HCT116 (cell line): ENCODE measurements around the gene UBL5. TPM values are rescaled to one million over a fixed set of nuclear protein-coding genes. Genes with fewer than 3 reads are reported as not detected.

Experiments used
- ATAC-seq: fragments of 200-7000 bp; cut with Tn5 transposase; 2 replicates; pipeline ENCODE4 v1.9.1; 2020; ENCODE audit warnings: mild to moderate bottlenecking, moderate library complexity
- BruUV-seq: library from RNA; stranded (reverse); fragments of 400-500 nt; replicated peaks from 2 replicates; lab custom pipeline; 2021; lab: Mats Ljungman, UMichigan
- CTCF ChIA-PET: fragments of 300-600 bp; sonication (Branson Sonifier 250); formaldehyde crosslinking; loops from one replicate; lab custom pipeline; 2021; ENCODE audit warnings: antibody characterized with exemption; lab: Charles Lee
- POLR2A ChIA-PET: fragments of 300-600, 350-600 bp; sonication (Branson Sonifier 250); formaldehyde crosslinking; loops from one replicate; lab custom pipeline; 2021; ENCODE audit warnings: antibody characterized with exemption; lab: Charles Lee
- RAD21 ChIA-PET, 2 experiments: fragments of 300-600 bp; sonication (Branson Sonifier 250); formaldehyde crosslinking; loops; one replicate each; lab custom pipeline; 2023; ENCODE audit warnings: low total read pairs in 2 of 2; ENCODE audit not compliant: uncharacterized antibody in 2 of 2, unreplicated experiment in 2 of 2, low non-redundant PET in 1 of 2; lab: Charles Lee
- DNase-seq: peaks from one replicate; pipeline ENCODE4 v3.0.0-alpha.2; 2010; ENCODE audit warnings: low read depth, low spot score
- H2AFZ ChIP-seq: fragments of 200-600 bp; shearing (Covaris generic), sonication (generic); 2 replicates; pipeline ENCODE4 v1.6.1; 2017; ENCODE audit warnings: low read depth, mixed run types, mixed read lengths, antibody characterized with exemption, low read length; ENCODE audit not compliant: poor library complexity, severe bottlenecking
- H3K27ac ChIP-seq: 2 replicates; pipeline ENCODE4 v1.5.1; 2012; ENCODE audit warnings: low read depth, low read length
- H3K27me3 ChIP-seq: fragments of 200-600 bp; sonication (generic); 2 replicates; pipeline ENCODE4 v1.6.1; 2016; ENCODE audit warnings: mixed run types, low read length, mixed read lengths; ENCODE audit not compliant: insufficient read depth
- H3K36me3 ChIP-seq, 2 experiments: fragments of 200-500 bp in 1 of 2; fragments of 200-600 bp in 1 of 2; sonication (Bioruptor generic) in 1 of 2; sonication (generic) in 1 of 2; 2 replicates each; pipeline versions ENCODE4 v1.5.1 to v1.6.1; 2014 to 2016; ENCODE audit warnings: low read length in 2 of 2, inconsistent platforms in 1 of 2, mixed read lengths in 1 of 2, mixed run types in 1 of 2; ENCODE audit not compliant: insufficient read depth in 2 of 2, control insufficient read depth in 1 of 2
- H3K4me1 ChIP-seq, 2 experiments: fragments of 200-600 bp in 1 of 2; sonication (generic) in 1 of 2; 2 replicates each; pipeline versions ENCODE4 v1.5.1 to v1.6.1; 2012 to 2017; ENCODE audit warnings: low read length in 2 of 2, inconsistent platforms in 1 of 2, mild to moderate bottlenecking in 1 of 2, mixed read lengths in 1 of 2, mixed run types in 1 of 2, moderate library complexity in 1 of 2; ENCODE audit not compliant: insufficient read depth in 2 of 2, control insufficient read depth in 1 of 2
- H3K4me2 ChIP-seq: fragments of 200-600 bp; sonication (generic); 2 replicates; pipeline ENCODE4 v1.6.1; 2017; ENCODE audit warnings: mixed run types, low read length, mixed read lengths
- H3K4me3 ChIP-seq, 2 experiments: fragments of 200-600 bp in 1 of 2; sonication (generic) in 1 of 2; replicated peaks in 1 of 2; 2 replicates each; pipeline ENCODE4 v1.5.1; 2011 to 2016; ENCODE audit warnings: low read length in 2 of 2, control low read depth in 1 of 2, low read depth in 1 of 2, mild to moderate bottlenecking in 1 of 2, mixed read lengths in 1 of 2, mixed run types in 1 of 2
- H3K79me2 ChIP-seq: fragments of 200-600 bp; sonication (generic); 2 replicates; pipeline ENCODE4 v1.6.1; 2017; ENCODE audit warnings: mild to moderate bottlenecking, mixed run types, low read length, moderate library complexity, mixed read lengths; ENCODE audit not compliant: insufficient read depth
- H3K9ac ChIP-seq: fragments of 200-600 bp; sonication (generic); 2 replicates; pipeline ENCODE4 v1.6.1; 2016; ENCODE audit warnings: low read length, mixed read lengths
- H3K9me2 ChIP-seq: fragments of 200-600 bp; sonication (generic), shearing (Covaris generic); 2 replicates; pipeline ENCODE4 v1.6.1; 2017; ENCODE audit warnings: mixed run types, mild to moderate bottlenecking, moderate library complexity; ENCODE audit not compliant: insufficient read depth
- H3K9me3 ChIP-seq, 2 experiments: fragments of 200-500 bp in 1 of 2; fragments of 200-600 bp in 1 of 2; sonication (Bioruptor generic) in 1 of 2; sonication (generic) in 1 of 2; 2 replicates each; pipeline ENCODE4 v1.6.1; 2014 to 2017; ENCODE audit warnings: low read length in 2 of 2, mixed read lengths in 2 of 2, inconsistent platforms in 1 of 2, low read depth in 1 of 2, mild to moderate bottlenecking in 1 of 2, mixed run types in 1 of 2, moderate library complexity in 1 of 2; ENCODE audit not compliant: control insufficient read depth in 1 of 2, insufficient read depth in 1 of 2
- H4K20me1 ChIP-seq: fragments of 200-600 bp; sonication (generic), shearing (Covaris generic); 2 replicates; pipeline ENCODE4 v1.6.1; 2017; ENCODE audit warnings: mixed run types, mild to moderate bottlenecking, moderate library complexity; ENCODE audit not compliant: insufficient read depth
- CBX3 ChIP-seq: IDR thresholded peaks from 2 replicates; pipeline ENCODE4 v1.6.1; 2012; ENCODE audit warnings: low read depth
- EGR1 ChIP-seq: IDR thresholded peaks from 2 replicates; pipeline ENCODE4 v1.6.1; 2012; ENCODE audit warnings: low read depth
- EZH2phosphoT487 ChIP-seq: fragments of 200-600 bp; IDR thresholded peaks from 2 replicates; pipeline ENCODE4 v1.6.1; 2018; ENCODE audit warnings: antibody characterized with exemption, borderline replicate concordance
- POLR2AphosphoS5 ChIP-seq: IDR thresholded peaks from 2 replicates; pipeline ENCODE4 v1.6.1; 2011; ENCODE audit warnings: mild to moderate bottlenecking, low read depth, low read length, moderate library complexity
- SIN3A ChIP-seq: IDR thresholded peaks from 2 replicates; pipeline ENCODE4 v1.6.1; 2012; ENCODE audit warnings: low read depth
- SRF ChIP-seq: IDR thresholded peaks from 2 replicates; pipeline ENCODE4 v1.6.1; 2012; ENCODE audit warnings: low read depth
- intact Hi-C: fragments of 100-400 bp; cut with micrococcal nuclease; formaldehyde crosslinking; loops from 2 replicates; pipeline ENCODE4 v1.10.0; 2022
- total RNA-seq: library from RNA; stranded (reverse); gene quantifications from one replicate; pipeline ENCODE4 v1.2.1, GENCODE V29; 2021; ENCODE audit not compliant: unreplicated experiment
- TF ChIP-seq, protein P1 (sequence below): IDR thresholded peaks from 2 replicates; pipeline ENCODE4 v1.6.1; 2012; ENCODE audit warnings: low read depth
- TF ChIP-seq, protein P2 (sequence below): IDR thresholded peaks from 2 replicates; pipeline ENCODE4 v1.6.1; 2012

Gene UBL5
- total RNA-seq, 1 experiment from 2014 or later: 335 TPM

DNA sequence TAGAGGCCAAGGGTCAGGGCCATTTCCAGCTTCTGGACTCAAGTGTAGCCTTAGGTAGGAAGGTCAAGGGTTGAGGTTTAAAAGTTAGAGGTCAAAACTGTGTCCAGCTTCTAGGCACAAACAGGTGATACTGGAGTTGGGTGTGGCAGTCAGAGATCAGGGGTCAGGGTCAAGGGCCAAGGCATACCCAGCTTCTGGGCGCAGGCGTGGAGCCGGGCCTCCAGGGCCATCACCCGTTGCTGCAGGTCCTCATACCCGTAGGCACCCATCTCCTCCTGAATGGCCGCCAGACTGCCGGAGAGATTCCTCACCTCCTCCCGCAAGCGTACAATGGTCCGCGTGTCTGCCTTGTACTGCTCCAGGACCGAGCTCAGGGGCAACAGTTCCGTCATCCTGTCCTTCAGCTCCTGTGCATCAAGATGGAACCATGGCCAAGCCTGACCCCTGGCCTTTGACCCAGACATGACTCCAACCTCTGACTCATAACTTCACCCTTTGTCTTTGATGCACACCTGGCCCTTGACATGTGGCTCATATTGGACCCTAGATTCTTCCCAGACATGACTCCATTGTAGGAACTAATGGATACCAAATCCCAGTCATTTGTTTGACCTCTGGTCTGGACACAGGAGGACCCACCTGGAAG lies 29.5 kb downstream of the UBL5 start:
- ChIA-PET CTCF (interaction anchor here (0.7 kb wide), 1 partner anchor 51 kb away, joined by 3 read pairs; no protein-coding TSS in a partner anchor), POLR2A (no interaction called here), RAD21 (no interaction called here)
- H3K9ac ChIP-seq: no peak overlapping the region
- peaks cover 0 to 13% of the 10 kb centered on the region in 2 experiments; a peak in 2 of 4 replicates for H3K4me1 ChIP-seq
- no peaks in the 10 kb centered on the region for H4K20me1 ChIP-seq
- H3K4me3 ChIP-seq: no peak overlapping the region
- H3K27me3 ChIP-seq: no peaks in the 10 kb centered on the region
- no TSS peak for BruUV-seq
- no peak overlapping the region for H3K27ac ChIP-seq
- intact Hi-C loops: no loop called here
- H2AFZ ChIP-seq: no peak overlapping the region
- H3K4me2 ChIP-seq: no peak overlapping the region
- DNase-seq (no peak), ATAC-seq (no peak)
- no peaks in the 10 kb centered on the region for H3K9me2 ChIP-seq
- TF ChIP-seq, protein P1, sequence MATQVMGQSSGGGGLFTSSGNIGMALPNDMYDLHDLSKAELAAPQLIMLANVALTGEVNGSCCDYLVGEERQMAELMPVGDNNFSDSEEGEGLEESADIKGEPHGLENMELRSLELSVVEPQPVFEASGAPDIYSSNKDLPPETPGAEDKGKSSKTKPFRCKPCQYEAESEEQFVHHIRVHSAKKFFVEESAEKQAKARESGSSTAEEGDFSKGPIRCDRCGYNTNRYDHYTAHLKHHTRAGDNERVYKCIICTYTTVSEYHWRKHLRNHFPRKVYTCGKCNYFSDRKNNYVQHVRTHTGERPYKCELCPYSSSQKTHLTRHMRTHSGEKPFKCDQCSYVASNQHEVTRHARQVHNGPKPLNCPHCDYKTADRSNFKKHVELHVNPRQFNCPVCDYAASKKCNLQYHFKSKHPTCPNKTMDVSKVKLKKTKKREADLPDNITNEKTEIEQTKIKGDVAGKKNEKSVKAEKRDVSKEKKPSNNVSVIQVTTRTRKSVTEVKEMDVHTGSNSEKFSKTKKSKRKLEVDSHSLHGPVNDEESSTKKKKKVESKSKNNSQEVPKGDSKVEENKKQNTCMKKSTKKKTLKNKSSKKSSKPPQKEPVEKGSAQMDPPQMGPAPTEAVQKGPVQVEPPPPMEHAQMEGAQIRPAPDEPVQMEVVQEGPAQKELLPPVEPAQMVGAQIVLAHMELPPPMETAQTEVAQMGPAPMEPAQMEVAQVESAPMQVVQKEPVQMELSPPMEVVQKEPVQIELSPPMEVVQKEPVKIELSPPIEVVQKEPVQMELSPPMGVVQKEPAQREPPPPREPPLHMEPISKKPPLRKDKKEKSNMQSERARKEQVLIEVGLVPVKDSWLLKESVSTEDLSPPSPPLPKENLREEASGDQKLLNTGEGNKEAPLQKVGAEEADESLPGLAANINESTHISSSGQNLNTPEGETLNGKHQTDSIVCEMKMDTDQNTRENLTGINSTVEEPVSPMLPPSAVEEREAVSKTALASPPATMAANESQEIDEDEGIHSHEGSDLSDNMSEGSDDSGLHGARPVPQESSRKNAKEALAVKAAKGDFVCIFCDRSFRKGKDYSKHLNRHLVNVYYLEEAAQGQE: no peak
- no peak for TF ChIP-seq SIN3A
- TF ChIP-seq CBX3: no peak
- TF ChIP-seq POLR2AphosphoS5: no peak
- no peak for TF ChIP-seq SRF
- TF ChIP-seq, protein P2, sequence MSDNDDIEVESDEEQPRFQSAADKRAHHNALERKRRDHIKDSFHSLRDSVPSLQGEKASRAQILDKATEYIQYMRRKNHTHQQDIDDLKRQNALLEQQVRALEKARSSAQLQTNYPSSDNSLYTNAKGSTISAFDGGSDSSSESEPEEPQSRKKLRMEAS: no peak
- no peak for TF ChIP-seq EZH2phosphoT487
- TF ChIP-seq EGR1: no peak
- peaks cover 0 to 2% of the 10 kb centered on the region in 2 experiments; a peak in 1 of 4 replicates for H3K36me3 ChIP-seq
- H3K79me2 ChIP-seq: no peaks in the 10 kb centered on the region
- H3K9me3 ChIP-seq: no peaks in the 10 kb centered on the region
